Measurements from ENCODE around the gene TTLL4. TPM values are rescaled to one million over a fixed set of nuclear protein-coding genes. Genes with fewer than 3 reads are reported as not detected.

The TTLL4 gene
- total and polyA plus RNA-seq, 2 of the 8 experiments (the other 6 are each of a cell fraction or from before 2014, with no cell fraction given), result 71.1 to 105 TPM

GRCh38 chr2:218780046-218780445 lies 69.4 kb downstream of the TTLL4 start:
- Histone ChIP-seq H3K23me2 (ENCODE audit: low read depth, low read length) (peaks cover 8% of the 10 kb centered on the region), H3K4me3 (ENCODE audit: extremely low read depth in 1 of 4, insufficient read depth in 2 of 4, low read depth in 3 of 4, low read length in 4 of 4) (no peak overlapping the region), H4K8ac (ENCODE audit: extremely low read depth, insufficient read depth, low read length) (no peak overlapping the region), H2BK15ac (ENCODE audit: low read length) (no peak overlapping the region), H2AK5ac (ENCODE audit: low read depth, low read length) (no peak overlapping the region), H3K4me1 (replicated peaks in 1 of 4; ENCODE audit: control insufficient read depth in 3 of 4, insufficient read depth in 4 of 4, low read length in 3 of 4) (peaks cover 0 to 2% (median under 1%) of the 10 kb centered on the region in 4 experiments; a peak in 1 of 7 replicates), H2BK5ac (ENCODE audit: low read depth, low read length) (no peak overlapping the region), H2BK120ac (replicated peaks; ENCODE audit: low read depth, low read length) (no peak overlapping the region), H3K27me3 (replicated peaks in 1 of 4; ENCODE audit: control insufficient read depth in 3 of 4, extremely low read depth in 1 of 4, insufficient read depth in 3 of 4, low read length in 3 of 4) (peaks cover 4 to 33% (median 25%) of the 10 kb centered on the region in 4 experiments), H3K9ac (replicated peaks in 1 of 4; ENCODE audit: extremely low read depth in 1 of 4, low read depth in 3 of 4, low read length in 3 of 4) (no peak overlapping the region), H3K79me1 (ENCODE audit: low read depth, low read length) (no peaks in the 10 kb centered on the region), H2BK20ac (ENCODE audit: low read length) (no peak overlapping the region), H3K18ac (ENCODE audit: extremely low read depth, low read length) (no peak overlapping the region), H4K20me1 (replicated peaks in 1 of 2; ENCODE audit: control insufficient read depth in 1 of 2, insufficient read depth in 2 of 2, low read length in 2 of 2) (no peaks in the 10 kb centered on the region), H3K9me3 (ENCODE audit: insufficient read depth in 2 of 2, low read depth in 1 of 2, low read length in 1 of 2) (no peaks in the 10 kb centered on the region), H4K91ac (replicated peaks; ENCODE audit: insufficient read length, low read length) (no peak overlapping the region), H3K23ac (ENCODE audit: insufficient read length) (no peak overlapping the region), H3K79me2 (ENCODE audit: control insufficient read depth in 1 of 2, insufficient read depth in 2 of 2, low read length in 2 of 2) (no peaks in the 10 kb centered on the region), H3K27ac (ENCODE audit: low read depth, low read length) (no peak overlapping the region), H3K14ac (ENCODE audit: insufficient read length) (no peak overlapping the region), H3K4me2 (ENCODE audit: insufficient read depth in 1 of 2, low read depth in 2 of 2, low read length in 2 of 2) (no peak overlapping the region), H3K4ac (replicated peaks; ENCODE audit: insufficient read length, low read depth, low read length) (no peak overlapping the region), H2BK12ac (ENCODE audit: low read depth, low read length) (no peak overlapping the region), H3K56ac (replicated peaks; ENCODE audit: insufficient read length, low read depth, low read length) (no peak overlapping the region), H3K36me3 (ENCODE audit: control insufficient read depth in 2 of 4, insufficient read depth in 4 of 4, low read length in 3 of 4) (no peaks in the 10 kb centered on the region), H4K5ac (ENCODE audit: insufficient read length, low read depth, low read length) (no peak overlapping the region), H2AFZ (ENCODE audit: low read length) (no peak overlapping the region)
- TF ChIP-seq FOSL1 (IDR thresholded peaks at IDR 0.05; ENCODE audit: insufficient read depth, low read depth, low read length), result no peak
- no peak for TF ChIP-seq CHD2 (IDR thresholded peaks at IDR 0.05; ENCODE audit: low read length)
- TF ChIP-seq EGR1 (IDR thresholded peaks at IDR 0.05; ENCODE audit: borderline replicate concordance, low read depth, low read length), result no peak
- no peak for TF ChIP-seq TAF7 (optimal IDR thresholded peaks at IDR 0.05; ENCODE audit: borderline replicate concordance, low read depth, low read length)
- no peak for TF ChIP-seq SP1 (IDR thresholded peaks at IDR 0.05; ENCODE audit: low read depth, low read length)
- TF ChIP-seq TBP (IDR thresholded peaks at IDR 0.05; ENCODE audit: low read depth, low read length), result no peak
- TF ChIP-seq MAX (IDR thresholded peaks at IDR 0.05), result no peak
- TF ChIP-seq TAF1 (IDR thresholded peaks at IDR 0.05; ENCODE audit: low read depth, low read length), result no peak
- TF ChIP-seq POU5F1 (IDR thresholded peaks at IDR 0.05; ENCODE audit: low read depth, low read length), result no peak
- no peak for TF ChIP-seq TEAD4 (IDR thresholded peaks at IDR 0.05; ENCODE audit: low read depth, low read length)
- TF ChIP-seq BCL11A (IDR thresholded peaks at IDR 0.05; ENCODE audit: low read depth in 2 of 2, low read length in 2 of 2), result no peak
- no peak for TF ChIP-seq CREB1 (IDR thresholded peaks at IDR 0.05)
- no peak for TF ChIP-seq HDAC6 (IDR thresholded peaks at IDR 0.05; ENCODE audit: low read depth, low read length)
- no peak for TF ChIP-seq SRF (IDR thresholded peaks at IDR 0.05; ENCODE audit: low read depth, low read length)
- no peak for FAIRE-seq
- POLR2A ChIA-PET (ENCODE audit: partially characterized antibody), result no interaction called here
- no peak for DNase-seq (ENCODE audit: low read depth in 1 of 2, low spot score in 2 of 2)
- 89% methylated on average over 2 of the region's 2 CpGs; no CpG with 5 or more reads in 1 of the 2 experiments for WGBS, 2 experiments (ENCODE audit: extremely low coverage in 1 of 2, insufficient coverage in 1 of 2, insufficient read length in 1 of 2, insufficient replicate concordance in 2 of 2, low coverage in 1 of 2, low lambda C conversion rate in 2 of 2, missing lambda C conversion rate in 1 of 2)
- CTCF ChIA-PET (ENCODE audit: partially characterized antibody), result interaction anchor here (1.0 to 1.1 kb wide), 2 partner anchors 35 to 62 kb away, joined by 3 to 4 read pairs; no protein-coding TSS in a partner anchor

Measured in H1 (cell line).